Fibroblast of the aortic adventitia (primary cell): ENCODE results near the gene GRB10. TPM values are rescaled to one million over a fixed set of nuclear protein-coding genes. Genes with fewer than 3 reads are reported as not detected.
"Not testable (repeated sequence)": the region's sequence is repeated elsewhere in the genome, so short reads cannot be mapped to it uniquely, and the experiment has no call there.

Source experiments
- DNase-seq: peaks from one replicate; pipeline ENCODE4 v3.0.0-alpha.2; 2010; ENCODE audit warnings: low read depth
- H3K4me3 ChIP-seq: 2 replicates; pipeline ENCODE4 v1.5.1; 2011; ENCODE audit warnings: low read depth, mild to moderate bottlenecking, control low read depth, low read length, moderate library complexity
- CTCF ChIP-seq: IDR thresholded peaks from 2 replicates; pipeline ENCODE4 v1.5.1; 2011; ENCODE audit warnings: mild to moderate bottlenecking, low read length, control low read depth, inconsistent platforms; ENCODE audit not compliant: insufficient read depth
- total RNA-seq: library from RNA; depleted of rRNA; stranded (reverse); fragments of >200 nt; gene quantifications from 2 replicates; pipeline ENCODE4 v1.2.3, GENCODE V29; 2012; ENCODE audit warnings: low replicate concordance

Gene GRB10
- total RNA-seq, 1 donor: 39.1 TPM

GRCh38 chr7:50556247-50556991, 226.3 kb downstream of the GRB10 start:
- H3K4me3 ChIP-seq: no peak overlapping the region
- peak; percentile 13 for DNase-seq
- TF ChIP-seq CTCF: no peak

- no peak overlapping the region for H3K4me3 ChIP-seq
- DNase-seq: no peak
- no peak for TF ChIP-seq CTCF
These were observed 227.0 kb downstream of the GRB10 start for GRCh38 chr7:50555594-50556140.

- DNase-seq: no peak
- no peak overlapping the region for H3K4me3 ChIP-seq
- no peak for TF ChIP-seq CTCF
These were observed 228.0 kb downstream of the GRB10 start for GRCh38 chr7:50554431-50555322.

- no peak for DNase-seq
- no peak overlapping the region for H3K4me3 ChIP-seq
- no peak for TF ChIP-seq CTCF
These were observed 228.7 kb downstream of the GRB10 start for GRCh38 chr7:50553973-50554372.

GRCh38 chr7:50552921-50553320, 229.8 kb downstream of the GRB10 start:
- no peak overlapping the region for H3K4me3 ChIP-seq
- DNase-seq: peak; percentile 69
- TF ChIP-seq CTCF: no peak

- no peak for TF ChIP-seq CTCF
- H3K4me3 ChIP-seq: no peak overlapping the region
- DNase-seq: no peak
These were observed 230.6 kb downstream of the GRB10 start for GRCh38 chr7:50552139-50552538.

GRCh38 chr7:50545613-50546012, 237.1 kb downstream of the GRB10 start:
- not testable (repeated sequence) for DNase-seq

More at GRCh38 chr7:50545613-50546012, 237.1 kb downstream of the GRB10 start:
- H3K4me3 ChIP-seq: not testable (repeated sequence)
